Astrocyte (in vitro differentiated cells and primary cell): Measurements from ENCODE around the gene TMEM132A. TPM values are rescaled to one million over a fixed set of nuclear protein-coding genes. Genes with fewer than 3 reads are reported as not detected.

Experiments
- DNase-seq: peaks from one replicate; pipeline ENCODE4 v3.0.0-alpha.2; 2010; ENCODE audit warnings: low read depth
- FAIRE-seq: peaks from 2 replicates; lab custom pipeline; 2011; peaks lifted over from hg19 to GRCh38; lab: Jason Lieb, UNC
- H2AFZ ChIP-seq: 2 replicates; pipeline ENCODE4 v1.6.0; 2012; ENCODE audit warnings: low read depth, low read length, inconsistent platforms
- H3K27ac ChIP-seq: 2 replicates; pipeline ENCODE4 v1.5.1; 2011; ENCODE audit warnings: low read depth, low read length, inconsistent platforms
- H3K27me3 ChIP-seq: 2 replicates; pipeline ENCODE4 v1.6.0; 2011; ENCODE audit warnings: low read length, inconsistent platforms; ENCODE audit not compliant: insufficient read depth
- H3K36me3 ChIP-seq: 2 replicates; pipeline ENCODE4 v1.5.1; 2011; ENCODE audit warnings: low read length, inconsistent platforms; ENCODE audit not compliant: insufficient read depth
- H3K4me1 ChIP-seq: 2 replicates; pipeline ENCODE4 v1.5.1; 2011; ENCODE audit warnings: low read length, inconsistent platforms; ENCODE audit not compliant: insufficient read depth
- H3K4me2 ChIP-seq: 2 replicates; pipeline ENCODE4 v1.6.0; 2012; ENCODE audit warnings: low read length, inconsistent platforms
- H3K4me3 ChIP-seq: 2 replicates; pipeline ENCODE4 v1.5.1; 2011; ENCODE audit warnings: low read depth, mild to moderate bottlenecking, low read length, inconsistent platforms; ENCODE audit not compliant: insufficient read depth
- H3K79me2 ChIP-seq: 2 replicates; pipeline ENCODE4 v1.6.0; 2012; ENCODE audit warnings: mild to moderate bottlenecking, low read length, inconsistent platforms; ENCODE audit not compliant: insufficient read depth
- H3K9ac ChIP-seq: 2 replicates; pipeline ENCODE4 v1.6.0; 2012; ENCODE audit warnings: mild to moderate bottlenecking, low read length, inconsistent platforms
- H3K9me3 ChIP-seq: 2 replicates; pipeline ENCODE4 v1.5.1; 2012; ENCODE audit warnings: low read depth, mild to moderate bottlenecking, low read length, inconsistent platforms; ENCODE audit not compliant: insufficient read depth
- H4K20me1 ChIP-seq: 2 replicates; pipeline ENCODE4 v1.6.0; 2012; ENCODE audit warnings: low read length, inconsistent platforms; ENCODE audit not compliant: insufficient read depth
- H3K27ac Mint-ChIP-seq: one replicate; pipeline ENCODE4 v1.8.0; 2021; ENCODE audit warnings: mild to moderate bottlenecking, mixed read lengths; ENCODE audit not compliant: unreplicated experiment
- H3K27me3 Mint-ChIP-seq: one replicate; pipeline ENCODE4 v1.8.0; 2021; ENCODE audit warnings: low read depth, mixed read lengths; ENCODE audit not compliant: unreplicated experiment
- H3K36me3 Mint-ChIP-seq: one replicate; pipeline ENCODE4 v1.8.0; 2021; ENCODE audit warnings: low read depth, mixed read lengths; ENCODE audit not compliant: unreplicated experiment
- H3K4me1 Mint-ChIP-seq: one replicate; pipeline ENCODE4 v1.8.0; 2021; ENCODE audit warnings: low read depth, mixed read lengths; ENCODE audit not compliant: unreplicated experiment
- H3K4me3 Mint-ChIP-seq: one replicate; pipeline ENCODE4 v1.8.0; 2021; ENCODE audit warnings: mild to moderate bottlenecking, moderate library complexity, mixed read lengths; ENCODE audit not compliant: unreplicated experiment
- H3K9me3 Mint-ChIP-seq: one replicate; pipeline ENCODE4 v1.8.0; 2021; ENCODE audit warnings: mild to moderate bottlenecking, mixed read lengths; ENCODE audit not compliant: unreplicated experiment
- EZH2 ChIP-seq: IDR thresholded peaks from 2 replicates; pipeline ENCODE4 v1.6.1; 2012; ENCODE audit warnings: mild to moderate bottlenecking, low read length, inconsistent platforms; ENCODE audit not compliant: insufficient read depth
- total RNA-seq: library from RNA; stranded (reverse); gene quantifications from 2 replicates; pipeline ENCODE4 v1.2.1, GENCODE V29; 2021
- TF ChIP-seq, protein P1 (sequence below): IDR thresholded peaks from 2 replicates; pipeline ENCODE4 v1.5.1; 2011; ENCODE audit warnings: low read depth, mild to moderate bottlenecking, inconsistent platforms, low read length, moderate library complexity; ENCODE audit not compliant: insufficient read depth

The TMEM132A gene
- total RNA-seq, 1 donor from 2014 or later: 117 TPM

- peak overlapping the region; percentile 40 for H3K4me2 ChIP-seq
- H2AFZ ChIP-seq: peak overlapping the region; percentile 44
- TF ChIP-seq, protein P1, sequence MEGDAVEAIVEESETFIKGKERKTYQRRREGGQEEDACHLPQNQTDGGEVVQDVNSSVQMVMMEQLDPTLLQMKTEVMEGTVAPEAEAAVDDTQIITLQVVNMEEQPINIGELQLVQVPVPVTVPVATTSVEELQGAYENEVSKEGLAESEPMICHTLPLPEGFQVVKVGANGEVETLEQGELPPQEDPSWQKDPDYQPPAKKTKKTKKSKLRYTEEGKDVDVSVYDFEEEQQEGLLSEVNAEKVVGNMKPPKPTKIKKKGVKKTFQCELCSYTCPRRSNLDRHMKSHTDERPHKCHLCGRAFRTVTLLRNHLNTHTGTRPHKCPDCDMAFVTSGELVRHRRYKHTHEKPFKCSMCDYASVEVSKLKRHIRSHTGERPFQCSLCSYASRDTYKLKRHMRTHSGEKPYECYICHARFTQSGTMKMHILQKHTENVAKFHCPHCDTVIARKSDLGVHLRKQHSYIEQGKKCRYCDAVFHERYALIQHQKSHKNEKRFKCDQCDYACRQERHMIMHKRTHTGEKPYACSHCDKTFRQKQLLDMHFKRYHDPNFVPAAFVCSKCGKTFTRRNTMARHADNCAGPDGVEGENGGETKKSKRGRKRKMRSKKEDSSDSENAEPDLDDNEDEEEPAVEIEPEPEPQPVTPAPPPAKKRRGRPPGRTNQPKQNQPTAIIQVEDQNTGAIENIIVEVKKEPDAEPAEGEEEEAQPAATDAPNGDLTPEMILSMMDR: no peak
- no peak for TF ChIP-seq EZH2
- Mint-ChIP-seq H3K4me3 (no peak overlapping the region), H3K4me1 (peaks cover 4% of the 10 kb centered on the region), H3K27ac (no peak overlapping the region), H3K9me3 (no peaks in the 10 kb centered on the region), H3K36me3 (no peaks in the 10 kb centered on the region), H3K27me3 (peaks cover 21% of the 10 kb centered on the region)
- H3K9me3 ChIP-seq: no peaks in the 10 kb centered on the region
- no peaks in the 10 kb centered on the region for H3K79me2 ChIP-seq
- no peak overlapping the region for H3K27ac ChIP-seq
- peaks cover 8% of the 10 kb centered on the region for H3K4me1 ChIP-seq
- peaks cover 8% of the 10 kb centered on the region for H3K27me3 ChIP-seq
- no peak overlapping the region for H3K4me3 ChIP-seq
- FAIRE-seq (no peak), DNase-seq (peak; percentile 38)
- H3K9ac ChIP-seq: no peak overlapping the region
- no peaks in the 10 kb centered on the region for H4K20me1 ChIP-seq
- H3K36me3 ChIP-seq: no peaks in the 10 kb centered on the region
Measured at GRCh38 chr11:60985991-60986915, 62.0 kb downstream of the TMEM132A start.

Other genes with a start within 250 kb of the TMEM132A start
- gene MS4A8, start 224.8 kb upstream of the TMEM132A start, total RNA-seq: not detected in 2 replicates
- gene MS4A18, start 199.7 kb upstream of the TMEM132A start, total RNA-seq: not detected in 2 replicates
- not detected in 2 replicates for gene MS4A15, start 167.6 kb upstream of the TMEM132A start, total RNA-seq
- not detected in 2 replicates for gene MS4A10, start 139.1 kb upstream of the TMEM132A start, total RNA-seq
- gene CCDC86, start 82.3 kb upstream of the TMEM132A start, total RNA-seq: 42.3 and 51.4 TPM in 2 replicates
- gene PTGDR2, start 68.5 kb upstream of the TMEM132A start, total RNA-seq: not detected in 2 replicates
- gene ZP1, start 56.9 kb upstream of the TMEM132A start, total RNA-seq: 0.43 TPM in 1 of 2 replicates, not detected in the other
- gene PRPF19, start 17.9 kb upstream of the TMEM132A start, total RNA-seq: 58.4 and 61.9 TPM in 2 replicates
- 72.8 and 72.9 TPM in 2 replicates for gene TMEM109, start 10.3 kb upstream of the TMEM132A start, total RNA-seq
- 66.3 and 87.8 TPM in 2 replicates for gene SLC15A3, start 27.7 kb downstream of the TMEM132A start, total RNA-seq
- gene CD6, start 47.2 kb downstream of the TMEM132A start, total RNA-seq: 0.39 and 0.58 TPM in 2 replicates
- not detected in 2 replicates for gene CD5, start 178.0 kb downstream of the TMEM132A start, total RNA-seq
- 13.5 and 18.1 TPM in 2 replicates for gene VPS37C, start 237.0 kb downstream of the TMEM132A start, total RNA-seq